ENCODE measurements around the gene KRTAP10-3. TPM values are rescaled to one million over a fixed set of nuclear protein-coding genes. Genes with fewer than 3 reads are reported as not detected.

KRTAP10-3 gene
- total RNA-seq, 1 experiment from 2014 or later: not detected

GRCh38 chr21:44539046-44539445, 19.5 kb downstream of the KRTAP10-3 start:
- no peak overlapping the region for H2AFZ ChIP-seq (ENCODE audit: low read length)

GRCh38 chr21:44537930-44538911, 20.4 kb downstream of the KRTAP10-3 start:
- H3K4me1 ChIP-seq (ENCODE audit: low read length): no peaks in the 10 kb centered on the region
- H3K9ac ChIP-seq (ENCODE audit: low read length): no peak overlapping the region

More at GRCh38 chr21:44539046-44539445, 19.5 kb downstream of the KRTAP10-3 start:
- Histone ChIP-seq H3K9me2 (replicated peaks; ENCODE audit: insufficient read depth, low read length) (no peaks in the 10 kb centered on the region), H3K4me2 (ENCODE audit: low read depth, low read length, poor library complexity, severe bottlenecking) (no peak overlapping the region), H3K27me3 (ENCODE audit: low read length) (peaks cover 3% of the 10 kb centered on the region; the same call in 1 of the 2 replicates), H3K4me3 (ENCODE audit: low read length) (no peak overlapping the region), H3K36me3 (ENCODE audit: insufficient read depth, low read length) (no peaks in the 10 kb centered on the region), H3K27ac (ENCODE audit: low read length) (no peak overlapping the region), H3K9ac (ENCODE audit: low read length) (no peak overlapping the region), H4K20me1 (ENCODE audit: insufficient read depth, low read depth, low read length) (no peaks in the 10 kb centered on the region), H3K9me3 (ENCODE audit: low read length) (0 out of 2 replicates have a peak, but pooled peaks cover 6% of the 10 kb centered on the region), H3K4me1 (ENCODE audit: low read length) (no peaks in the 10 kb centered on the region), H3K79me2 (ENCODE audit: low read length) (no peaks in the 10 kb centered on the region)
- DNase-seq: no peak

GRCh38 chr21:44535963-44536362, 22.6 kb downstream of the KRTAP10-3 start:
- Histone ChIP-seq H3K27ac (ENCODE audit: low read length) (no peak overlapping the region), H3K27me3 (ENCODE audit: low read length) (no peaks in the 10 kb centered on the region), H3K4me1 (ENCODE audit: low read length) (no peaks in the 10 kb centered on the region), H3K4me2 (ENCODE audit: low read depth, low read length, poor library complexity, severe bottlenecking) (no peak overlapping the region), H3K9me2 (replicated peaks; ENCODE audit: insufficient read depth, low read length) (no peaks in the 10 kb centered on the region), H3K36me3 (ENCODE audit: insufficient read depth, low read length) (no peaks in the 10 kb centered on the region), H3K9ac (ENCODE audit: low read length) (no peak overlapping the region), H4K20me1 (ENCODE audit: insufficient read depth, low read depth, low read length) (no peaks in the 10 kb centered on the region), H2AFZ (ENCODE audit: low read length) (no peak overlapping the region), H3K4me3 (ENCODE audit: low read length) (no peak overlapping the region), H3K79me2 (ENCODE audit: low read length) (no peaks in the 10 kb centered on the region), H3K9me3 (ENCODE audit: low read length) (no peaks in the 10 kb centered on the region)
- no peak for DNase-seq

More at GRCh38 chr21:44537930-44538911, 20.4 kb downstream of the KRTAP10-3 start:
- H3K9me2 ChIP-seq (replicated peaks; ENCODE audit: insufficient read depth, low read length): no peaks in the 10 kb centered on the region
- H3K9me3 ChIP-seq (ENCODE audit: low read length): 0 out of 2 replicates have a peak, but pooled peaks cover 5% of the 10 kb centered on the region
- no peaks in the 10 kb centered on the region for H4K20me1 ChIP-seq (ENCODE audit: insufficient read depth, low read depth, low read length)
- H3K79me2 ChIP-seq (ENCODE audit: low read length): no peaks in the 10 kb centered on the region
- H2AFZ ChIP-seq (ENCODE audit: low read length): no peak overlapping the region
- 0 out of 2 replicates have a peak, but pooled peaks cover 3% of the 10 kb centered on the region for H3K27me3 ChIP-seq (ENCODE audit: low read length)
- H3K4me2 ChIP-seq (ENCODE audit: low read depth, low read length, poor library complexity, severe bottlenecking): no peak overlapping the region
- H3K36me3 ChIP-seq (ENCODE audit: insufficient read depth, low read length): no peaks in the 10 kb centered on the region
- H3K27ac ChIP-seq (ENCODE audit: low read length): no peak overlapping the region
- H3K4me3 ChIP-seq (ENCODE audit: low read length): no peak overlapping the region
- no peak for DNase-seq

GRCh38 chr21:44534688-44535087, 23.9 kb downstream of the KRTAP10-3 start:
- Histone ChIP-seq H2AFZ (ENCODE audit: low read length) (no peak overlapping the region), H3K9me2 (replicated peaks; ENCODE audit: insufficient read depth, low read length) (no peaks in the 10 kb centered on the region), H3K4me1 (ENCODE audit: low read length) (no peaks in the 10 kb centered on the region), H3K9ac (ENCODE audit: low read length) (no peak overlapping the region), H4K20me1 (ENCODE audit: insufficient read depth, low read depth, low read length) (no peaks in the 10 kb centered on the region), H3K79me2 (ENCODE audit: low read length) (no peaks in the 10 kb centered on the region), H3K27ac (ENCODE audit: low read length) (no peak overlapping the region), H3K9me3 (ENCODE audit: low read length) (no peaks in the 10 kb centered on the region), H3K4me2 (ENCODE audit: low read depth, low read length, poor library complexity, severe bottlenecking) (no peak overlapping the region), H3K27me3 (ENCODE audit: low read length) (no peaks in the 10 kb centered on the region), H3K4me3 (ENCODE audit: low read length) (no peak overlapping the region), H3K36me3 (ENCODE audit: insufficient read depth, low read length) (no peaks in the 10 kb centered on the region)
- DNase-seq: no peak

GRCh38 chr21:44533891-44534627, 24.5 kb downstream of the KRTAP10-3 start:
- Histone ChIP-seq H3K27me3 (ENCODE audit: low read length) (no peaks in the 10 kb centered on the region), H3K4me3 (ENCODE audit: low read length) (no peak overlapping the region), H3K9me3 (ENCODE audit: low read length) (no peaks in the 10 kb centered on the region), H3K4me1 (ENCODE audit: low read length) (no peaks in the 10 kb centered on the region), H3K9me2 (replicated peaks; ENCODE audit: insufficient read depth, low read length) (no peaks in the 10 kb centered on the region), H3K36me3 (ENCODE audit: insufficient read depth, low read length) (no peaks in the 10 kb centered on the region), H3K9ac (ENCODE audit: low read length) (no peak overlapping the region), H3K27ac (ENCODE audit: low read length) (no peak overlapping the region), H4K20me1 (ENCODE audit: insufficient read depth, low read depth, low read length) (no peaks in the 10 kb centered on the region), H2AFZ (ENCODE audit: low read length) (no peak overlapping the region), H3K4me2 (ENCODE audit: low read depth, low read length, poor library complexity, severe bottlenecking) (no peak overlapping the region), H3K79me2 (ENCODE audit: low read length) (no peaks in the 10 kb centered on the region)
- peak; percentile 54 for DNase-seq

GRCh38 chr21:44533121-44533890, 25.3 kb downstream of the KRTAP10-3 start:
- no peaks in the 10 kb centered on the region for H4K20me1 ChIP-seq (ENCODE audit: insufficient read depth, low read depth, low read length)
- no peaks in the 10 kb centered on the region for H3K27me3 ChIP-seq (ENCODE audit: low read length)
- no peak overlapping the region for H3K27ac ChIP-seq (ENCODE audit: low read length)
- no peak overlapping the region for H3K4me2 ChIP-seq (ENCODE audit: low read depth, low read length, poor library complexity, severe bottlenecking)
- no peak overlapping the region for H2AFZ ChIP-seq (ENCODE audit: low read length)
- H3K9ac ChIP-seq (ENCODE audit: low read length): no peak overlapping the region
- H3K4me1 ChIP-seq (ENCODE audit: low read length): no peaks in the 10 kb centered on the region
- H3K4me3 ChIP-seq (ENCODE audit: low read length): no peak overlapping the region
- no peaks in the 10 kb centered on the region for H3K9me2 ChIP-seq (replicated peaks; ENCODE audit: insufficient read depth, low read length)
- no peaks in the 10 kb centered on the region for H3K36me3 ChIP-seq (ENCODE audit: insufficient read depth, low read length)
- H3K9me3 ChIP-seq (ENCODE audit: low read length): no peaks in the 10 kb centered on the region
- H3K79me2 ChIP-seq (ENCODE audit: low read length): no peaks in the 10 kb centered on the region
- no peak for DNase-seq

- Histone ChIP-seq H3K27me3 (ENCODE audit: low read length) (no peaks in the 10 kb centered on the region), H3K9me3 (ENCODE audit: low read length) (no peaks in the 10 kb centered on the region), H3K79me2 (ENCODE audit: low read length) (no peaks in the 10 kb centered on the region), H3K4me1 (ENCODE audit: low read length) (no peaks in the 10 kb centered on the region), H4K20me1 (ENCODE audit: insufficient read depth, low read depth, low read length) (no peaks in the 10 kb centered on the region), H3K9ac (ENCODE audit: low read length) (no peak overlapping the region), H3K9me2 (replicated peaks; ENCODE audit: insufficient read depth, low read length) (no peaks in the 10 kb centered on the region), H3K4me3 (ENCODE audit: low read length) (no peak overlapping the region), H3K27ac (ENCODE audit: low read length) (no peak overlapping the region), H3K4me2 (ENCODE audit: low read depth, low read length, poor library complexity, severe bottlenecking) (no peak overlapping the region), H3K36me3 (ENCODE audit: insufficient read depth, low read length) (no peaks in the 10 kb centered on the region), H2AFZ (ENCODE audit: low read length) (no peak overlapping the region)
- DNase-seq: no peak
Observed at GRCh38 chr21:44532712-44533111, 25.9 kb downstream of the KRTAP10-3 start.
